H9 (cell line): ENCODE data around the gene TEX44. TPM values are rescaled to one million over a fixed set of nuclear protein-coding genes. Genes with fewer than 3 reads are reported as not detected.

Experiments
- DNase-seq: peaks from one replicate; pipeline ENCODE4 v3.0.0-alpha.2; 2017
- H2AFZ ChIP-seq: one replicate; pipeline ENCODE4 v1.6.1; 2013; ENCODE audit warnings: mild to moderate bottlenecking, low read length, control low read depth, moderate library complexity
- H2AK5ac ChIP-seq: 2 replicates; pipeline ENCODE4 v1.6.1; 2013; ENCODE audit warnings: low read length, control low read depth, mixed read lengths; ENCODE audit not compliant: insufficient read length
- H2BK120ac ChIP-seq: one replicate; pipeline ENCODE4 v1.6.1; 2013; ENCODE audit warnings: low read depth, mild to moderate bottlenecking, low read length, control low read depth, inconsistent platforms; ENCODE audit not compliant: poor library complexity, severe bottlenecking
- H2BK12ac ChIP-seq: 2 replicates; pipeline ENCODE4 v1.6.1; 2013; ENCODE audit warnings: low read length, control low read depth, mixed read lengths, low read depth; ENCODE audit not compliant: insufficient read length
- H2BK15ac ChIP-seq: 2 replicates; pipeline ENCODE4 v1.6.1; 2013; ENCODE audit warnings: low read depth, low read length, control low read depth
- H2BK20ac ChIP-seq: one replicate; pipeline ENCODE4 v1.6.1; 2013; ENCODE audit warnings: low read depth, mild to moderate bottlenecking, low read length, control low read depth, inconsistent platforms; ENCODE audit not compliant: poor library complexity, severe bottlenecking
- H2BK5ac ChIP-seq: 2 replicates; pipeline ENCODE4 v1.6.1; 2013; ENCODE audit warnings: low read length, control low read depth, mixed read lengths; ENCODE audit not compliant: insufficient read length
- H3K14ac ChIP-seq: 2 replicates; pipeline ENCODE4 v1.6.1; 2013; ENCODE audit warnings: low read length, control low read depth; ENCODE audit not compliant: insufficient read depth
- H3K18ac ChIP-seq: 2 replicates; pipeline ENCODE4 v1.6.1; 2013; ENCODE audit warnings: low read depth, mild to moderate bottlenecking, mixed read lengths, low read length, control low read depth; ENCODE audit not compliant: insufficient read length
- H3K23ac ChIP-seq: 2 replicates; pipeline ENCODE4 v1.6.1; 2013; ENCODE audit warnings: low read length, control low read depth, mixed read lengths, low read depth; ENCODE audit not compliant: insufficient read length
- H3K23me2 ChIP-seq: 2 replicates; pipeline ENCODE4 v1.6.1; 2013; ENCODE audit warnings: low read depth, mild to moderate bottlenecking, mixed read lengths, low read length, control low read depth; ENCODE audit not compliant: insufficient read length, poor library complexity, severe bottlenecking
- H3K27ac ChIP-seq: 2 replicates; pipeline ENCODE4 v1.5.1; 2013; ENCODE audit warnings: low read length, control low read depth, mixed read lengths, low read depth; ENCODE audit not compliant: insufficient read length
- H3K27me3 ChIP-seq: 2 replicates; pipeline ENCODE4 v1.6.1; 2013; ENCODE audit warnings: low read length, control low read depth, inconsistent platforms; ENCODE audit not compliant: insufficient read depth
- H3K4ac ChIP-seq: 2 replicates; pipeline ENCODE4 v1.6.1; 2013; ENCODE audit warnings: low read depth, mild to moderate bottlenecking, control low read depth, inconsistent platforms, low read length, moderate library complexity
- H3K4me1 ChIP-seq: 2 replicates; pipeline ENCODE4 v1.6.1; 2013; ENCODE audit warnings: low read length, control low read depth, inconsistent platforms; ENCODE audit not compliant: insufficient read depth
- H3K4me2 ChIP-seq: 2 replicates; pipeline ENCODE4 v1.6.1; 2013; ENCODE audit warnings: low read length, control low read depth, mixed read lengths; ENCODE audit not compliant: insufficient read length, insufficient read depth
- H3K56ac ChIP-seq: 2 replicates; pipeline ENCODE4 v1.6.1; 2013; ENCODE audit warnings: low read depth, mild to moderate bottlenecking, mixed read lengths, low read length, control low read depth; ENCODE audit not compliant: insufficient read length
- H3K79me1 ChIP-seq: 2 replicates; pipeline ENCODE4 v1.6.1; 2013; ENCODE audit warnings: low read depth, mild to moderate bottlenecking, moderate library complexity, low read length, control low read depth, inconsistent platforms; ENCODE audit not compliant: insufficient read depth, poor library complexity, severe bottlenecking
- H3K79me2 ChIP-seq: 2 replicates; pipeline ENCODE4 v1.6.1; 2013; ENCODE audit warnings: low read length, control low read depth, inconsistent platforms; ENCODE audit not compliant: insufficient read depth
- H3K9ac ChIP-seq: 2 replicates; pipeline ENCODE4 v1.6.1; 2013; ENCODE audit warnings: low read length, control low read depth, mixed read lengths; ENCODE audit not compliant: insufficient read length; ENCODE audit errors: extremely low read depth
- H3K9me3 ChIP-seq: one replicate; pipeline ENCODE4 v1.6.1; 2013; ENCODE audit warnings: low read depth, low read length, inconsistent platforms; ENCODE audit not compliant: control insufficient read depth
- H3T11ph ChIP-seq: one replicate; pipeline ENCODE4 v1.6.1; 2013; ENCODE audit warnings: mild to moderate bottlenecking, low read length, control low read depth, inconsistent platforms
- H4K20me1 ChIP-seq: one replicate; pipeline ENCODE4 v1.6.1; 2013; ENCODE audit not compliant: control insufficient read depth, insufficient read length, insufficient read depth
- H4K5ac ChIP-seq: 2 replicates; pipeline ENCODE4 v1.6.1; 2013; ENCODE audit warnings: low read depth, mild to moderate bottlenecking, mixed read lengths, low read length, control low read depth; ENCODE audit not compliant: insufficient read length
- H4K8ac ChIP-seq: replicated peaks from 2 replicates; pipeline ENCODE4 v1.6.1; 2013; ENCODE audit warnings: low read length, control low read depth, mixed read lengths, low read depth; ENCODE audit not compliant: insufficient read length
- H4K91ac ChIP-seq: 2 replicates; pipeline ENCODE4 v1.6.1; 2013; ENCODE audit warnings: low read depth, mild to moderate bottlenecking, moderate library complexity, mixed read lengths, low read length, control low read depth; ENCODE audit not compliant: insufficient read length
- H3K27ac Mint-ChIP-seq, 3 experiments: 2 replicates in 2 of 3; 3 replicates in 1 of 3; pipeline ENCODE4 v1.8.0; 2020 to 2021; ENCODE audit warnings: mixed read lengths in 3 of 3, mild to moderate bottlenecking in 1 of 3, moderate library complexity in 1 of 3
- H3K27me3 Mint-ChIP-seq: 2 replicates; pipeline ENCODE4 v1.8.0; 2021; ENCODE audit warnings: low read depth, mild to moderate bottlenecking, moderate library complexity, mixed read lengths
- H3K36me3 Mint-ChIP-seq, 3 experiments: 2 replicates in 2 of 3; 3 replicates in 1 of 3; pipeline ENCODE4 v1.8.0; 2020 to 2021; ENCODE audit warnings: low read depth in 3 of 3, mixed read lengths in 3 of 3; ENCODE audit not compliant: insufficient read depth in 1 of 3
- H3K4me1 Mint-ChIP-seq, 2 experiments: 2 replicates each; pipeline ENCODE4 v1.8.0; 2020; ENCODE audit warnings: mixed read lengths in 2 of 2
- H3K4me3 Mint-ChIP-seq, 2 experiments: 2 replicates in 1 of 2; 3 replicates in 1 of 2; pipeline ENCODE4 v1.8.0; 2020 to 2021; ENCODE audit warnings: mild to moderate bottlenecking in 2 of 2, mixed read lengths in 2 of 2, moderate library complexity in 1 of 2
- H3K9me3 Mint-ChIP-seq, 2 experiments: 2 replicates in 1 of 2; 3 replicates in 1 of 2; pipeline ENCODE4 v1.8.0; 2020; ENCODE audit warnings: mild to moderate bottlenecking in 2 of 2, mixed read lengths in 2 of 2, moderate library complexity in 1 of 2
- WGBS: extraction: QIAGEN DNeasy Blood & Tissue Kit; methylation state at CpG from one replicate; pipeline ENCODE4 v1.1.7; 2013; ENCODE audit warnings: missing lambda C conversion rate, low lambda C conversion rate, mixed read lengths; ENCODE audit not compliant: insufficient read length; ENCODE audit errors: extremely low coverage; 5-methylcytosine and 5-hydroxymethylcytosine counted together
- total RNA-seq: library from RNA; stranded (reverse); gene quantifications from 2 replicates; pipeline ENCODE4 v1.2.1, GENCODE V29; 2021
- TF ChIP-seq, protein P1 (sequence below): fragments of 200-600 bp; sonication (generic); conservative IDR thresholded peaks from 3 replicates; pipeline ENCODE4 v1.8.0; 2021; ENCODE audit warnings: antibody characterized with exemption, mild to moderate bottlenecking

Gene TEX44
- total RNA-seq, 1 experiment from 2014 or later = not detected

GRCh38 chr2:231597627-231598026 is 5.0 kb downstream of the TEX44 start:
- TF ChIP-seq, protein P1, sequence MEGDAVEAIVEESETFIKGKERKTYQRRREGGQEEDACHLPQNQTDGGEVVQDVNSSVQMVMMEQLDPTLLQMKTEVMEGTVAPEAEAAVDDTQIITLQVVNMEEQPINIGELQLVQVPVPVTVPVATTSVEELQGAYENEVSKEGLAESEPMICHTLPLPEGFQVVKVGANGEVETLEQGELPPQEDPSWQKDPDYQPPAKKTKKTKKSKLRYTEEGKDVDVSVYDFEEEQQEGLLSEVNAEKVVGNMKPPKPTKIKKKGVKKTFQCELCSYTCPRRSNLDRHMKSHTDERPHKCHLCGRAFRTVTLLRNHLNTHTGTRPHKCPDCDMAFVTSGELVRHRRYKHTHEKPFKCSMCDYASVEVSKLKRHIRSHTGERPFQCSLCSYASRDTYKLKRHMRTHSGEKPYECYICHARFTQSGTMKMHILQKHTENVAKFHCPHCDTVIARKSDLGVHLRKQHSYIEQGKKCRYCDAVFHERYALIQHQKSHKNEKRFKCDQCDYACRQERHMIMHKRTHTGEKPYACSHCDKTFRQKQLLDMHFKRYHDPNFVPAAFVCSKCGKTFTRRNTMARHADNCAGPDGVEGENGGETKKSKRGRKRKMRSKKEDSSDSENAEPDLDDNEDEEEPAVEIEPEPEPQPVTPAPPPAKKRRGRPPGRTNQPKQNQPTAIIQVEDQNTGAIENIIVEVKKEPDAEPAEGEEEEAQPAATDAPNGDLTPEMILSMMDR = no peak
- H4K8ac ChIP-seq = no peak overlapping the region
- no peak overlapping the region for H3K27ac Mint-ChIP-seq
- no peaks in the 10 kb centered on the region for H3K27me3 ChIP-seq
- H2BK12ac ChIP-seq = no peak overlapping the region
- no peak overlapping the region for H3K27ac ChIP-seq
- H3K4me1 ChIP-seq = no peaks in the 10 kb centered on the region
- H4K20me1 ChIP-seq = peaks cover 4% of the 10 kb centered on the region
- H3K18ac ChIP-seq = no peak overlapping the region
- no peak overlapping the region for H4K91ac ChIP-seq
- no peaks in the 10 kb centered on the region for H3K9me3 ChIP-seq
- H2BK5ac ChIP-seq = no peak overlapping the region
- no peaks in the 10 kb centered on the region for H3K27me3 Mint-ChIP-seq
- no peak overlapping the region for H3K4me3 Mint-ChIP-seq
- no peak overlapping the region for H2AK5ac ChIP-seq
- no peak overlapping the region for H3K14ac ChIP-seq
- no peak overlapping the region for H2BK20ac ChIP-seq
- H2AFZ ChIP-seq = no peak overlapping the region
- no peaks in the 10 kb centered on the region; a peak in 1 of 7 replicates for H3K36me3 Mint-ChIP-seq
- no peak overlapping the region for H3K23ac ChIP-seq
- H3K79me2 ChIP-seq = no peaks in the 10 kb centered on the region
- no peak overlapping the region for H2BK15ac ChIP-seq
- no peak overlapping the region for H4K5ac ChIP-seq
- WGBS = no CpG with 5 or more reads among the region's 8 CpGs
- H3K79me1 ChIP-seq = no peaks in the 10 kb centered on the region
- no peak overlapping the region for H3K56ac ChIP-seq
- H2BK120ac ChIP-seq = no peak overlapping the region
- H3T11ph ChIP-seq = no peak overlapping the region
- DNase-seq = no peak
- no peaks in the 10 kb centered on the region for H3K23me2 ChIP-seq
- no peak overlapping the region for H3K4me2 ChIP-seq
- H3K9me3 Mint-ChIP-seq = no peaks in the 10 kb centered on the region
- H3K4ac ChIP-seq = no peak overlapping the region
- H3K4me1 Mint-ChIP-seq = peaks cover 11 to 23% of the 10 kb centered on the region in 2 experiments
- H3K9ac ChIP-seq = no peak overlapping the region
